ENCODE measurements around the gene ANKS1B. TPM values are rescaled to one million over a fixed set of nuclear protein-coding genes. Genes with fewer than 3 reads are reported as not detected.

ANKS1B gene
- total RNA-seq, 1 experiment from 2014 or later: 5.8 TPM

GRCh38 chr12:98783420-98783819, 1201.3 kb downstream of the ANKS1B start:
- Mint-ChIP-seq H3K4me1 (no peaks in the 10 kb centered on the region), H3K27ac (no peak overlapping the region), H3K27me3 (ENCODE audit: low read depth) (no peaks in the 10 kb centered on the region), H3K9me3 (no peaks in the 10 kb centered on the region), H3K36me3 (no peaks in the 10 kb centered on the region), H3K4me3 (no peak overlapping the region)
- ATAC-seq: no peak
- no peak for DNase-seq (ENCODE audit: low spot score)
- ChIA-PET CTCF (interaction anchor here (1.0 kb wide), 1 partner anchor 16 kb away, joined by 3 read pairs; no protein-coding TSS in a partner anchor), POLR2A (no interaction called here)
- TF ChIP-seq FOXP4 (CRISPR knock-in tag; IDR thresholded peaks at IDR 0.05) (no peak), FOXP1 (CRISPR knock-in tag; IDR thresholded peaks at IDR 0.05; ENCODE audit: borderline replicate concordance) (no peak), FOXJ3 (CRISPR knock-in tag; IDR thresholded peaks at IDR 0.05; ENCODE audit: borderline replicate concordance) (no peak), FOXK1 (CRISPR knock-in tag; IDR thresholded peaks at IDR 0.05) (no peak)
- TF ChIP-seq, protein P1, sequence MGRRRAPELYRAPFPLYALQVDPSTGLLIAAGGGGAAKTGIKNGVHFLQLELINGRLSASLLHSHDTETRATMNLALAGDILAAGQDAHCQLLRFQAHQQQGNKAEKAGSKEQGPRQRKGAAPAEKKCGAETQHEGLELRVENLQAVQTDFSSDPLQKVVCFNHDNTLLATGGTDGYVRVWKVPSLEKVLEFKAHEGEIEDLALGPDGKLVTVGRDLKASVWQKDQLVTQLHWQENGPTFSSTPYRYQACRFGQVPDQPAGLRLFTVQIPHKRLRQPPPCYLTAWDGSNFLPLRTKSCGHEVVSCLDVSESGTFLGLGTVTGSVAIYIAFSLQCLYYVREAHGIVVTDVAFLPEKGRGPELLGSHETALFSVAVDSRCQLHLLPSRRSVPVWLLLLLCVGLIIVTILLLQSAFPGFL (CRISPR knock-in tag; IDR thresholded peaks at IDR 0.05; ENCODE audit: borderline replicate concordance): no peak

GRCh38 chr12:98780261-98780660, 1204.5 kb downstream of the ANKS1B start:
- Mint-ChIP-seq H3K36me3 (no peaks in the 10 kb centered on the region), H3K27ac (no peak overlapping the region), H3K4me3 (no peak overlapping the region), H3K9me3 (no peaks in the 10 kb centered on the region), H3K4me1 (no peaks in the 10 kb centered on the region), H3K27me3 (ENCODE audit: low read depth) (no peaks in the 10 kb centered on the region)
- POLR2A ChIA-PET: no interaction called here
- ATAC-seq (no peak), DNase-seq (ENCODE audit: low spot score) (no peak)
- CTCF ChIA-PET: no interaction called here
- TF ChIP-seq, protein P2, sequence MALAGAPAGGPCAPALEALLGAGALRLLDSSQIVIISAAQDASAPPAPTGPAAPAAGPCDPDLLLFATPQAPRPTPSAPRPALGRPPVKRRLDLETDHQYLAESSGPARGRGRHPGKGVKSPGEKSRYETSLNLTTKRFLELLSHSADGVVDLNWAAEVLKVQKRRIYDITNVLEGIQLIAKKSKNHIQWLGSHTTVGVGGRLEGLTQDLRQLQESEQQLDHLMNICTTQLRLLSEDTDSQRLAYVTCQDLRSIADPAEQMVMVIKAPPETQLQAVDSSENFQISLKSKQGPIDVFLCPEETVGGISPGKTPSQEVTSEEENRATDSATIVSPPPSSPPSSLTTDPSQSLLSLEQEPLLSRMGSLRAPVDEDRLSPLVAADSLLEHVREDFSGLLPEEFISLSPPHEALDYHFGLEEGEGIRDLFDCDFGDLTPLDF (CRISPR knock-in tag; IDR thresholded peaks at IDR 0.05): no peak
- TF ChIP-seq ATF3 (CRISPR knock-in tag; conservative IDR thresholded peaks at IDR 0.05) (no peak), NR1H2 (CRISPR knock-in tag; IDR thresholded peaks at IDR 0.05) (no peak), SP1 (CRISPR knock-in tag; conservative IDR thresholded peaks at IDR 0.05) (no peak), ESRRA (CRISPR knock-in tag; IDR thresholded peaks at IDR 0.05; ENCODE audit: borderline replicate concordance) (no peak), ZNF281 (CRISPR knock-in tag; IDR thresholded peaks at IDR 0.05) (no peak), JUN (CRISPR knock-in tag; IDR thresholded peaks at IDR 0.05) (no peak), MXD4 (CRISPR knock-in tag; IDR thresholded peaks at IDR 0.05; ENCODE audit: borderline replicate concordance) (no peak), SMAD4 (CRISPR knock-in tag; IDR thresholded peaks at IDR 0.05) (no peak), AR (CRISPR knock-in tag; IDR thresholded peaks at IDR 0.05) (no peak), FOXP4 (CRISPR knock-in tag; IDR thresholded peaks at IDR 0.05) (no peak)
- TF ChIP-seq, protein P3, sequence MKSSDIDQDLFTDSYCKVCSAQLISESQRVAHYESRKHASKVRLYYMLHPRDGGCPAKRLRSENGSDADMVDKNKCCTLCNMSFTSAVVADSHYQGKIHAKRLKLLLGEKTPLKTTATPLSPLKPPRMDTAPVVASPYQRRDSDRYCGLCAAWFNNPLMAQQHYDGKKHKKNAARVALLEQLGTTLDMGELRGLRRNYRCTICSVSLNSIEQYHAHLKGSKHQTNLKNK (CRISPR knock-in tag; IDR thresholded peaks at IDR 0.05): no peak
- TF ChIP-seq, protein P4, sequence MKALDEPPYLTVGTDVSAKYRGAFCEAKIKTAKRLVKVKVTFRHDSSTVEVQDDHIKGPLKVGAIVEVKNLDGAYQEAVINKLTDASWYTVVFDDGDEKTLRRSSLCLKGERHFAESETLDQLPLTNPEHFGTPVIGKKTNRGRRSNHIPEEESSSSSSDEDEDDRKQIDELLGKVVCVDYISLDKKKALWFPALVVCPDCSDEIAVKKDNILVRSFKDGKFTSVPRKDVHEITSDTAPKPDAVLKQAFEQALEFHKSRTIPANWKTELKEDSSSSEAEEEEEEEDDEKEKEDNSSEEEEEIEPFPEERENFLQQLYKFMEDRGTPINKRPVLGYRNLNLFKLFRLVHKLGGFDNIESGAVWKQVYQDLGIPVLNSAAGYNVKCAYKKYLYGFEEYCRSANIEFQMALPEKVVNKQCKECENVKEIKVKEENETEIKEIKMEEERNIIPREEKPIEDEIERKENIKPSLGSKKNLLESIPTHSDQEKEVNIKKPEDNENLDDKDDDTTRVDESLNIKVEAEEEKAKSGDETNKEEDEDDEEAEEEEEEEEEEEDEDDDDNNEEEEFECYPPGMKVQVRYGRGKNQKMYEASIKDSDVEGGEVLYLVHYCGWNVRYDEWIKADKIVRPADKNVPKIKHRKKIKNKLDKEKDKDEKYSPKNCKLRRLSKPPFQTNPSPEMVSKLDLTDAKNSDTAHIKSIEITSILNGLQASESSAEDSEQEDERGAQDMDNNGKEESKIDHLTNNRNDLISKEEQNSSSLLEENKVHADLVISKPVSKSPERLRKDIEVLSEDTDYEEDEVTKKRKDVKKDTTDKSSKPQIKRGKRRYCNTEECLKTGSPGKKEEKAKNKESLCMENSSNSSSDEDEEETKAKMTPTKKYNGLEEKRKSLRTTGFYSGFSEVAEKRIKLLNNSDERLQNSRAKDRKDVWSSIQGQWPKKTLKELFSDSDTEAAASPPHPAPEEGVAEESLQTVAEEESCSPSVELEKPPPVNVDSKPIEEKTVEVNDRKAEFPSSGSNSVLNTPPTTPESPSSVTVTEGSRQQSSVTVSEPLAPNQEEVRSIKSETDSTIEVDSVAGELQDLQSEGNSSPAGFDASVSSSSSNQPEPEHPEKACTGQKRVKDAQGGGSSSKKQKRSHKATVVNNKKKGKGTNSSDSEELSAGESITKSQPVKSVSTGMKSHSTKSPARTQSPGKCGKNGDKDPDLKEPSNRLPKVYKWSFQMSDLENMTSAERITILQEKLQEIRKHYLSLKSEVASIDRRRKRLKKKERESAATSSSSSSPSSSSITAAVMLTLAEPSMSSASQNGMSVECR (CRISPR knock-in tag; IDR thresholded peaks at IDR 0.05; ENCODE audit: borderline replicate concordance): no peak
